B cell (primary cell): Measurements from ENCODE around the gene FIGNL2. TPM values are rescaled to one million over a fixed set of nuclear protein-coding genes. Genes with fewer than 3 reads are reported as not detected.

Experiments
- ATAC-seq: fragments of 200-7000 bp; cut with Tn5 transposase; one replicate; pipeline ENCODE4 v1.10.0; 2021; ENCODE audit warnings: low read depth, mild to moderate bottlenecking, moderate number of reproducible peaks, moderate library complexity
- CTCF ChIA-PET: fragments of 350-600 bp; sonication (Branson Sonifier 250); formaldehyde crosslinking; loops from one replicate; lab custom pipeline; 2021; ENCODE audit warnings: antibody characterized with exemption, inconsistent platforms; lab: Charles Lee
- POLR2A ChIA-PET: fragments of 350-600 bp; sonication (Branson Sonifier 250); formaldehyde crosslinking; loops from one replicate; lab custom pipeline; 2021; ENCODE audit warnings: antibody characterized with exemption; lab: Charles Lee
- DNase-seq: peaks from one replicate; pipeline ENCODE4 v3.0.0; 2013
- H2AFZ ChIP-seq: 2 replicates; pipeline ENCODE4 v1.6.1; 2012; ENCODE audit warnings: mild to moderate bottlenecking, low read depth, low read length; ENCODE audit not compliant: insufficient read depth, poor library complexity, severe bottlenecking
- H3K27ac ChIP-seq, 2 donors: 1 replicate in 1 of 2; 2 replicates in 1 of 2; pipeline ENCODE4 v1.5.1; 2012 to 2013; ENCODE audit warnings: low read length in 2 of 2, mild to moderate bottlenecking in 2 of 2, moderate library complexity in 1 of 2
- H3K27me3 ChIP-seq, 4 experiments: fragments of 200-600 bp in 1 of 4; sonication (generic) in 1 of 4; replicated peaks in 1 of 4; 1 replicate in 2 of 4; 2 replicates in 2 of 4; pipeline versions ENCODE4 v1.6.1 to v1.7.0; 2013 to 2016; ENCODE audit warnings: low read length in 3 of 4, mild to moderate bottlenecking in 2 of 4, mixed read lengths in 1 of 4, moderate library complexity in 1 of 4; ENCODE audit not compliant: insufficient read depth in 4 of 4, control insufficient read depth in 3 of 4; ENCODE audit errors: control extremely low read depth in 1 of 4
- H3K36me3 ChIP-seq, 2 experiments: replicated peaks in 1 of 2; 1 replicate in 1 of 2; 2 replicates in 1 of 2; pipeline versions ENCODE4 v1.6.1 to v1.7.1; 2013; ENCODE audit warnings: low read length in 1 of 2; ENCODE audit not compliant: insufficient read depth in 2 of 2, control insufficient read depth in 1 of 2; ENCODE audit errors: control extremely low read depth in 1 of 2, extremely low read depth in 1 of 2
- H3K4me1 ChIP-seq, 2 donors: fragments of 200-600 bp in 1 of 2; sonication (generic) in 1 of 2; 1 replicate in 1 of 2; 2 replicates in 1 of 2; pipeline versions ENCODE4 v1.5.1 to v1.6.1; 2013 to 2017; ENCODE audit warnings: low read length in 2 of 2; ENCODE audit not compliant: control insufficient read depth in 2 of 2, insufficient read depth in 2 of 2
- H3K4me2 ChIP-seq: replicated peaks from 2 replicates; pipeline ENCODE3; 2012; ENCODE audit warnings: mild to moderate bottlenecking, low read depth, low read length; ENCODE audit not compliant: poor library complexity, severe bottlenecking
- H3K4me3 ChIP-seq, 5 experiments: fragments of 200-600 bp in 1 of 5; sonication (generic) in 1 of 5; 1 replicate in 3 of 5; 2 replicates in 2 of 5; pipeline versions ENCODE4 v1.5.1 to v1.7.0; 2011 to 2016; ENCODE audit warnings: low read length in 4 of 5, mild to moderate bottlenecking in 4 of 5, low read depth in 2 of 5, control low read depth in 1 of 5, moderate library complexity in 1 of 5; ENCODE audit not compliant: insufficient read depth in 1 of 5; ENCODE audit errors: control extremely low read depth in 1 of 5, extremely low read depth in 1 of 5
- H3K79me2 ChIP-seq: fragments of 200-600 bp; sonication (generic); one replicate; pipeline ENCODE4 v1.6.0; 2016; ENCODE audit warnings: low read length; ENCODE audit not compliant: control insufficient read depth, insufficient read depth
- H3K9ac ChIP-seq: fragments of 200-600 bp; sonication (generic); 2 replicates; pipeline ENCODE4 v1.6.1; 2017; ENCODE audit warnings: mild to moderate bottlenecking, low read length, moderate library complexity
- H3K9me3 ChIP-seq, 3 donors: one replicate each; pipeline versions ENCODE4 v1.6.1 to v1.7.1; 2013; ENCODE audit warnings: low read length in 2 of 3; ENCODE audit not compliant: control insufficient read depth in 2 of 3, insufficient read depth in 1 of 3; ENCODE audit errors: control extremely low read depth in 1 of 3
- H4K20me1 ChIP-seq: 2 replicates; pipeline ENCODE4 v1.6.0; 2012; ENCODE audit warnings: mild to moderate bottlenecking, low read length; ENCODE audit not compliant: insufficient read depth, control insufficient read depth, poor library complexity, severe bottlenecking
- H3K27ac Mint-ChIP-seq: one replicate; pipeline ENCODE4 v1.8.0; 2021; ENCODE audit warnings: mixed read lengths
- H3K27me3 Mint-ChIP-seq: one replicate; pipeline ENCODE4 v1.8.0; 2021; ENCODE audit warnings: mixed read lengths
- H3K4me1 Mint-ChIP-seq: one replicate; pipeline ENCODE4 v1.8.0; 2021; ENCODE audit warnings: mixed read lengths
- H3K4me3 Mint-ChIP-seq: one replicate; pipeline ENCODE4 v1.8.0; 2021; ENCODE audit warnings: mixed read lengths
- H3K9me3 Mint-ChIP-seq: one replicate; pipeline ENCODE4 v1.8.0; 2022; ENCODE audit warnings: mixed read lengths; ENCODE audit not compliant: insufficient read depth
- CTCF ChIP-seq: fragments of 200-600 bp; IDR thresholded peaks from one replicate; pipeline ENCODE4 v1.8.0; 2022; ENCODE audit warnings: antibody characterized with exemption, mild to moderate bottlenecking
- EZH2 ChIP-seq: IDR thresholded peaks from 2 replicates; pipeline ENCODE4 v1.6.1; 2012; ENCODE audit warnings: borderline replicate concordance, low read depth, mild to moderate bottlenecking, moderate library complexity, low read length; ENCODE audit not compliant: insufficient read depth, poor library complexity, severe bottlenecking
- WGBS: methylation state at CpG from one replicate; pipeline ENCODE4 v1.1.5; 2013; ENCODE audit warnings: missing lambda C conversion rate; ENCODE audit not compliant: insufficient coverage; 5-methylcytosine and 5-hydroxymethylcytosine counted together
- intact Hi-C: fragments of 100-400 bp; cut with micrococcal nuclease; formaldehyde crosslinking; loops from one replicate; pipeline ENCODE4 v1.10.0; 2022
- polyA plus RNA-seq: library from polyadenylated mRNA; depleted of rRNA; stranded (reverse); fragments of >200 nt; gene quantifications from 2 replicates; pipeline ENCODE4 v1.2.3, GENCODE V29; 2012
- total RNA-seq, 2 donors: library from RNA; stranded (reverse); fragments of 120-200 nt in 1 of 2; gene quantifications; 1 replicate in 1 of 2; 2 replicates in 1 of 2; pipeline versions ENCODE4 v1.2.3 to v1.2.4, GENCODE V29; 2013 to 2022

FIGNL2 gene
- total and polyA plus RNA-seq, 2 donors (not counting 1 experiment from before 2014, with no cell fraction given), result 0.16 to 0.79 TPM

DNA sequence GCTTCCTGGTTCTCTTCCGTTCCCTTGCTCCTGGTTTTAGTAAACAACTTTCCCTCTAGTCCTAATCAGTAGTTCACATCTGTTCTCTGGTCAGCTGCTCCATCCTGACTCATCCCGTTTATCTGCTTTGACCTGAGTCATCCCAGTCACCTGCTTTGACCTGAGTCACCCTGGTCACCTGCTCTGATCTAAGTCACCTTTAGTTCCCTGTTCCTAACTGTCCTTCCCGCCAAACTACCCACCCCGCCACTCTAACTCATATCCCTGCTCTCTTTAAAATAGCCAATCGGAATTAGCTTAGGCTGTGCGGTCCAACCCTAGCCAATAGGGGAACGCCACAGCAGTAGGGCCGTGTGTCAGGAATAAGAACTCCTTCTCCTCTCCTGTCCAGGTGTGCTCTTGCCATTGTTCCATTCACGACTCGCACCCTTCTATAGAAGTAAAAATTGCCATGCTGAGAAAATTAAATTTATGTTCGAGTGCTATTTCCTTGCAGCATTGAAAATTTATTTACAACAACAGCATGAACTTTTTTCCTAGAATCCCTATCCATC lies 36.2 kb upstream of the FIGNL2 start:
- Histone ChIP-seq H4K20me1 (no peaks in the 10 kb centered on the region), H2AFZ (no peak overlapping the region), H3K27ac (no peak overlapping the region), H3K4me2 (no peak overlapping the region), H3K27me3 (peaks cover 0 to 5% (median 0%) of the 10 kb centered on the region in 4 experiments), H3K4me1 (peaks cover 5 to 19% of the 10 kb centered on the region in 2 donors), H3K36me3 (no peaks in the 10 kb centered on the region), H3K9ac (no peak overlapping the region), H3K79me2 (no peaks in the 10 kb centered on the region), H3K4me3 (no peak overlapping the region), H3K9me3 (peaks cover 0 to 23% (median 0%) of the 10 kb centered on the region in 3 donors)
- no peak overlapping the region for H3K4me3 Mint-ChIP-seq
- intact Hi-C loops, result no loop called here
- TF ChIP-seq CTCF (no peak), EZH2 (no peak)
- WGBS, result 92% methylated on average over 6 of the region's 11 CpGs
- DNase-seq, result no peak
- H3K27ac Mint-ChIP-seq, result no peak overlapping the region
- peaks cover 12% of the 10 kb centered on the region for H3K4me1 Mint-ChIP-seq
- POLR2A ChIA-PET, result no interaction called here
- CTCF ChIA-PET, result no interaction called here
- no peaks in the 10 kb centered on the region for H3K27me3 Mint-ChIP-seq
- peaks cover 8% of the 10 kb centered on the region for H3K9me3 Mint-ChIP-seq
- no peak for ATAC-seq

DNA sequence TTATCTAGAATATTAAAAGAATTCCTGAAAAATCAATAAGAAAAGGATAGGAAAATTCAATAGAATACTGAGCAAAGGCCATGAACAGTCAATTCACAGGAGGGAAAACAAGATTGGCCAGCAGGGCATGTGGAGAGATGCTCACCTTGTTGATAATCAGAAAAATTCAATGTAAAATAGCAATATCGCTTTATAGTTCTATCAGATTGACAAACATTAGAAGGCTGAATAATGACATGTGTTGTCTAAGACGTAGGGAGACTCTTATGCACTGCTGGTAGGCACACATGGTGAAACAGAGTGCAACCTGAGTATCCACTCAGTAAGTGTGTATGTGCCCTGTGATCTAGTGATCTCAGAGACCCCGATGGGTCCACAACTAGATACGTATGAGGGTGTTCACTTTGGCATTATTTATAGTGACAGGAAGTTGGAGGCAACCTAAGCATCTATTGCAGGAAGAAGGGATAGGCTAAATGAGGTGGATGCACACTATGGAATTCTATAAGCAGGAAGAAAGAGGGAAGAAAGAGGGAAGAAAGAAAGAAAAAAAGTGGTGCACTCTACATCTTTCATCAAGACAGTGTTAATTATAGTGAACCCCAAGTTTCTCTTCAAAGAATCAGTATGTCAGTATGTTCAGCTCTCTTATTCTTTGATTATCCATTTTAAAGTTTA lies 35.6 kb upstream of the FIGNL2 start:
- ChIA-PET CTCF (no interaction called here), POLR2A (no interaction called here)
- Histone ChIP-seq H3K27me3 (peaks cover 0 to 5% (median 0%) of the 10 kb centered on the region in 4 experiments), H2AFZ (no peak overlapping the region), H3K9ac (no peak overlapping the region), H3K4me2 (no peak overlapping the region), H3K4me1 (peaks cover 5 to 19% of the 10 kb centered on the region in 2 donors), H3K27ac (no peak overlapping the region), H3K79me2 (no peaks in the 10 kb centered on the region), H3K36me3 (no peaks in the 10 kb centered on the region), H4K20me1 (no peaks in the 10 kb centered on the region), H3K4me3 (no peak overlapping the region), H3K9me3 (peaks cover 0 to 23% (median 0%) of the 10 kb centered on the region in 3 donors)
- peaks cover 12% of the 10 kb centered on the region for H3K4me1 Mint-ChIP-seq
- no peak for TF ChIP-seq EZH2
- no peak for TF ChIP-seq CTCF
- ATAC-seq, result no peak
- H3K4me3 Mint-ChIP-seq, result no peak overlapping the region
- DNase-seq, result no peak
- H3K9me3 Mint-ChIP-seq, result peaks cover 8% of the 10 kb centered on the region
- no peak overlapping the region for H3K27ac Mint-ChIP-seq
- 97% methylated on average over 3 of the region's 4 CpGs for WGBS
- peaks cover 2% of the 10 kb centered on the region for H3K27me3 Mint-ChIP-seq
- intact Hi-C loops, result no loop called here
